ENCODE results near the gene SPACDR. TPM values are rescaled to one million over a fixed set of nuclear protein-coding genes. Genes with fewer than 3 reads are reported as not detected.
A peak's percentile ranks its signal among the peaks of the same experiment; 100 is the strongest.

SPACDR gene
- total and polyA plus RNA-seq, 12 donors = 0.36 to 2.9 (median 0.64) TPM; not detected in 6

DNA sequence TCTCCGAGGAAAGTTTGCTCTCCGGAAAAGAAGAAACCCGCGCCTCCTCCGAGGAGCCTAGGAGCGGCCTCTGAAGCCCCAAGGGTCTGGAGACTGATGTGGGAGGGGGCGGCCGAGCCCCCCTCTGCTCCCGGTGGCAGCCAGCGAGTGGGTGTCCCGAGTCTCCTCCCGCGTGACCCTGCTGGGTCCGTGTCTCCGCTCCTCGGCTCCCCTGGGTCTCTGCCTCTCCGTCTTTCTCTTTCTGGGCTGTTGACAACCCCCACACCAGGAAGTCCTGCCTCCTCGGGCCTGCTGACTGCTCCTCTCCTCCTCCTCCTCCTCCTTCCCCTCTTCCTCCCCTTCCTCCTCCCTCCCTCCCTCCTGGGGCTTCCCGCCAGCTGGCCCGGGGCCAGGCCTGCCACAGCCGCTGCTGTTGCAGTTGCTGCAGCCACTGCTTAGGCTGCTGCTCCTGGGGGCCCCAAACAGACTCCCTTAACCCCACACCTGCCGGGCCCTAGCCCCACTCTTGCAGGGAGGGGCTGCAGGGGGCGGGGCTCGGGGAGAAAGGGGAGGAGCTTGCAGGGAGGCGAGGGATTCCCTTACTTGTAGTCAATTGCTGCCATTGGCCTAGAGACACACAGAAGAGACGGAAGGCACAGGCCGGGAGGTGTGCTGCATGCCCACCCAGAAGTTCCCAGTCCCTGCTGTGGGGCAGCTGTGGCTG, 15.0 kb upstream of the SPACDR start, which contains the start of gene TSC22D4:
TSS of gene TSC22D4 (minus strand) at position 257 of the 703 bp plus-strand sequence. CDS start 1,176 bp downstream, outside the sequence.
- Histone ChIP-seq H3K27me3 (no peaks in the 10 kb centered on the region), H3K9me3 (replicated peaks in 1 of 3) (no peaks in the 10 kb centered on the region), H3K4me3 (peak within 1 kb of the TSS; percentile 56 to 100 (median 96)), H3K4me1 (replicated peaks in 1 of 2) (peaks cover 31 to 47% of the 10 kb centered on the region in 2 donors), H3K27ac (peak within 1 kb of the TSS; percentile 57 to 88 (median 77)), H3K36me3 (replicated peaks in 1 of 2) (peaks cover 0 to 8% of the 10 kb centered on the region in 2 donors)
- intact Hi-C loops (cut with DNase I) = loop anchor here in 1 of 2 donors (5.0 kb wide), 1 partner anchor 83 kb away; no protein-coding TSS in a partner anchor
- peak; percentile 95 to 98 (median 97) for DNase-seq
- TF ChIP-seq, protein P1, sequence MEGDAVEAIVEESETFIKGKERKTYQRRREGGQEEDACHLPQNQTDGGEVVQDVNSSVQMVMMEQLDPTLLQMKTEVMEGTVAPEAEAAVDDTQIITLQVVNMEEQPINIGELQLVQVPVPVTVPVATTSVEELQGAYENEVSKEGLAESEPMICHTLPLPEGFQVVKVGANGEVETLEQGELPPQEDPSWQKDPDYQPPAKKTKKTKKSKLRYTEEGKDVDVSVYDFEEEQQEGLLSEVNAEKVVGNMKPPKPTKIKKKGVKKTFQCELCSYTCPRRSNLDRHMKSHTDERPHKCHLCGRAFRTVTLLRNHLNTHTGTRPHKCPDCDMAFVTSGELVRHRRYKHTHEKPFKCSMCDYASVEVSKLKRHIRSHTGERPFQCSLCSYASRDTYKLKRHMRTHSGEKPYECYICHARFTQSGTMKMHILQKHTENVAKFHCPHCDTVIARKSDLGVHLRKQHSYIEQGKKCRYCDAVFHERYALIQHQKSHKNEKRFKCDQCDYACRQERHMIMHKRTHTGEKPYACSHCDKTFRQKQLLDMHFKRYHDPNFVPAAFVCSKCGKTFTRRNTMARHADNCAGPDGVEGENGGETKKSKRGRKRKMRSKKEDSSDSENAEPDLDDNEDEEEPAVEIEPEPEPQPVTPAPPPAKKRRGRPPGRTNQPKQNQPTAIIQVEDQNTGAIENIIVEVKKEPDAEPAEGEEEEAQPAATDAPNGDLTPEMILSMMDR (IDR thresholded peaks at IDR 0.05) = no peak
- TF ChIP-seq POLR2A (IDR thresholded peaks at IDR 0.05) = peak; percentile 75 to 94
- 1 to 3% (median 1%) methylated on average over 15 to 27 of the region's 27 CpGs for WGBS, 4 donors

DNA sequence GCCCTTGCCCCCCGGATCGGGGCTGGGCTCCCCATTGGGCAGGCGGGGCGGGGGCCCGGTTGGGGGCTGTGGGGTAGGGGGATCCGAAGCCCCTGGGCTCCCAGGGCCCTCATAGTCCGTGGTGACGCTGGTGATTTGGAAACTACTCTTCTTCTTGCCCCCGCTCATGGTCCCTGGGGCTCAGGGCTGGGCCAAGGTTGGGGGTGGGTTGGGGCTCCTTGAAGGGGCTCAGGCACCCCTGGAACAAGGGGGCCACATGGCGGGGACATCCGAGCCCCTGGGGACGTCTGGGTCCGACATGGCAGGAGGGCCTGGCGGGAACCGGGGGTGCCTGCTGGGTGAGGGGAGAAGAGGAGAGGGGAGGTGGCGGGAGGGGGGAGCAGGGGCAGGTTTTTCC, 13.8 kb upstream of the SPACDR start:
- no peak for DNase-seq
- H3K4me3 ChIP-seq = peak overlapping the region; percentile 22 to 100 (median 83)
- TF ChIP-seq POLR2A (IDR thresholded peaks at IDR 0.05) = no peak
- TF ChIP-seq, protein P1 (IDR thresholded peaks at IDR 0.05) = no peak
- 0 to 1% (median 0%) methylated on average over 2 to 16 of the region's 16 CpGs for WGBS, 4 donors
- H3K4me1 ChIP-seq (replicated peaks in 1 of 2) = peaks cover 29 to 53% of the 10 kb centered on the region in 2 donors
- H3K27ac ChIP-seq = peak overlapping the region in 3 of 5 donors; percentile 70 to 81 (median 71)
- H3K27me3 ChIP-seq = no peaks in the 10 kb centered on the region
- intact Hi-C loops (cut with DNase I) = loop anchor here in 1 of 2 donors (5.0 kb wide), 1 partner anchor 84 kb away; no protein-coding TSS in a partner anchor
- peaks cover 0 to 20% of the 10 kb centered on the region in 2 donors for H3K36me3 ChIP-seq (replicated peaks in 1 of 2)
- H3K9me3 ChIP-seq (replicated peaks in 1 of 3) = no peaks in the 10 kb centered on the region

DNA sequence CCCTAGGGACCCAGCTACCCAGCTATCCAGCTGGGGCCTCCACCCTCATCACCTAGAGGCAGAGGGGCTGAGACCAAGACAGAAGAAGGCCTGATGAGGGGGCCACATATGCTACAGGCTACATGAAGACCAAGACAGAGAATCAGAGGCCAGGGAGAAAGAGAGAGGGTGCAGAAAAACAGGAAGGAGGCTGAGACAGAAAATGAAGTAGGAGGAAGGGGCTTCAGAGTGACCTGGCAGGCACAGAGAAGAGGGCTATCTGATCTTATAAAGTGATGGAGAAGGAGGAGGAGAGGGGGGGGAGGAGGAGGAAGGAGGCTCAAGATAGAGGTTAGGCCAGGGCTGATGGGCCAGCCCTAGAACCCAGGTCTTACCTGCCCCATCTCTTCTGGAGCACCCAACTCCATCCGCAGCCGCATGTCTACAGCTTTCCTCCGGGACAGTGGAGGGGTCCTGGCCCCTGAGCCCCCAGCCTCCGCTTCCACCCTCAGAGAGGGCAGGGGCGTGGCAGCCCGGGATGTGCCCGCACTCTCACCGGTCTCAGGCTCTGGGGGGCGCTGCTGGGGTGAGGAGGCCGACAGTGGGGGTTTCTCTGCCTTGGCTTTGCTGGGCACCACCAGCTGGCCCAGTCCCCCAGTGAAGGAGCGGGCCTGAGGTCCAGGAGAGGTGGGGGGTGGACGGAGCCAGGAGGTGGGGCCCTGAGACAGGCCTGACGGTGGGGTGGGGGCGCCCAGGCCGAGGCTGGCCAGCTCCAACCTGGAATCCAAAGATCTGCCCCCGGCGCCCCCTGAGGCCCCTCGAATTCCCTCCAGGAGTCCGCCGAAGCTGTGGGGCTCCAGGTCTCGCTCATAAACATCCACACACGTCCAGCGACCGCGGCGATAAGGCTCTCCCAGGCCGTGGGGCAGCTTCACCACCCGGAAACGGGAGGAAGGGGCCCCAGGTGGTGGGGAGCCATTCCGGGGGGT, 13.1 kb upstream of the SPACDR start:
- Histone ChIP-seq H3K4me1 (replicated peaks in 1 of 2) (peaks cover 29 to 53% of the 10 kb centered on the region in 2 donors), H3K36me3 (replicated peaks in 1 of 2) (peaks cover 0 to 25% of the 10 kb centered on the region in 2 donors), H3K4me3 (peak overlapping the region; percentile 22 to 100 (median 83)), H3K27ac (peak overlapping the region in 3 of 5 donors; percentile 70 to 81 (median 71)), H3K27me3 (no peaks in the 10 kb centered on the region), H3K9me3 (replicated peaks in 1 of 3) (no peaks in the 10 kb centered on the region)
- TF ChIP-seq, protein P1 (IDR thresholded peaks at IDR 0.05) = peak in 3 of 6 experiments; percentile 9 to 22 (median 18)
- TF ChIP-seq POLR2A (IDR thresholded peaks at IDR 0.05) = no peak
- intact Hi-C loops (cut with DNase I) = loop anchor here in 1 of 2 donors (5.0 kb wide), 1 partner anchor 85 kb away; no protein-coding TSS in a partner anchor
- peak in 2 of 7 donors; percentile 15 to 53 for DNase-seq
- WGBS, 4 donors = 5 to 20% (median 8%) methylated on average over 4 to 30 of the region's 30 CpGs

Data from adrenal gland (tissue), 12 donors.